ENCODE results near the gene UBQLN3. TPM values are rescaled to one million over a fixed set of nuclear protein-coding genes. Genes with fewer than 3 reads are reported as not detected.

Gene UBQLN3
- total RNA-seq (2022), result not detected in 2 replicates
- not detected for Bru-seq, nascent RNA
- percentile 29 among the genes with signal in this experiment for BruChase-seq, experiment 1, labeled RNA remaining after a 6-hour chase
- BruChase-seq, experiment 2, labeled RNA remaining after a 2-hour chase, result not detected
- long read RNA-seq, result 0 reads

DNA sequence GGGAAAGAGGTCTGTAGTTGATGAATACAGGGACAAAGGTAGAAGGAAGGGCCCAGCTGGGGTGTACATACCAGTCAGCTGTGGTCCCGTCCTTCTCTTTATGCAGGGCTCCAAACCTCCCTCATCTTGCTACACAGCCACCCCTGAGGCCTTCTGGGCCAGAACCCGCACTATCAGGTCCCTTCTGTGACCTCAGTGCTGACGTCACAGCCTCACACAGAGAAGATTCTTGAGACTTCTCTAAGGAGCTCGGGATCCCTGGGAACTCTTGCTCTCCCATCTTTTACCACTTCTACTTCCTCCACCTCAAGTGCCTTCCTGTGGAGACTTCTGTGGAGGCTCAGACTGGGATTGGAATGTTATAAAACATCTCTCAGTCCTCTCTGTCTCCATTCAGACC lies at the start of gene UBQLN3:
UBQLN3 (minus strand) TSS at position 155 of the 400 bp plus-strand sequence. CDS start 399 bp downstream, outside the sequence.
- Mint-ChIP-seq H3K36me3 (ENCODE audit: insufficient read depth, unreplicated experiment) (no peaks in the 10 kb centered on the region), H3K27ac (ENCODE audit: unreplicated experiment) (no peak within 1 kb of the TSS), H3K4me3 (ENCODE audit: low read depth, unreplicated experiment) (no peak within 1 kb of the TSS), H3K9me3 (ENCODE audit: low read depth, unreplicated experiment) (no peaks in the 10 kb centered on the region), H3K27me3 (ENCODE audit: unreplicated experiment) (peaks cover 90% of the 10 kb centered on the region), H3K4me1 (ENCODE audit: low read depth, unreplicated experiment) (no peaks in the 10 kb centered on the region)
- no TSS peak for BruUV-seq (replicated peaks)
- CTCF ChIA-PET, result no interaction called here
- TF ChIP-seq, protein P1, sequence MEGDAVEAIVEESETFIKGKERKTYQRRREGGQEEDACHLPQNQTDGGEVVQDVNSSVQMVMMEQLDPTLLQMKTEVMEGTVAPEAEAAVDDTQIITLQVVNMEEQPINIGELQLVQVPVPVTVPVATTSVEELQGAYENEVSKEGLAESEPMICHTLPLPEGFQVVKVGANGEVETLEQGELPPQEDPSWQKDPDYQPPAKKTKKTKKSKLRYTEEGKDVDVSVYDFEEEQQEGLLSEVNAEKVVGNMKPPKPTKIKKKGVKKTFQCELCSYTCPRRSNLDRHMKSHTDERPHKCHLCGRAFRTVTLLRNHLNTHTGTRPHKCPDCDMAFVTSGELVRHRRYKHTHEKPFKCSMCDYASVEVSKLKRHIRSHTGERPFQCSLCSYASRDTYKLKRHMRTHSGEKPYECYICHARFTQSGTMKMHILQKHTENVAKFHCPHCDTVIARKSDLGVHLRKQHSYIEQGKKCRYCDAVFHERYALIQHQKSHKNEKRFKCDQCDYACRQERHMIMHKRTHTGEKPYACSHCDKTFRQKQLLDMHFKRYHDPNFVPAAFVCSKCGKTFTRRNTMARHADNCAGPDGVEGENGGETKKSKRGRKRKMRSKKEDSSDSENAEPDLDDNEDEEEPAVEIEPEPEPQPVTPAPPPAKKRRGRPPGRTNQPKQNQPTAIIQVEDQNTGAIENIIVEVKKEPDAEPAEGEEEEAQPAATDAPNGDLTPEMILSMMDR (IDR thresholded peaks at IDR 0.05; ENCODE audit: unreplicated experiment), result no peak
- intact Hi-C loops (cut with micrococcal nuclease; ENCODE audit: unreplicated experiment), result no loop called here
- DNase-seq, result no peak

- Mint-ChIP-seq H3K27ac (ENCODE audit: unreplicated experiment) (no peak overlapping the region), H3K36me3 (ENCODE audit: insufficient read depth, unreplicated experiment) (no peaks in the 10 kb centered on the region), H3K4me3 (ENCODE audit: low read depth, unreplicated experiment) (no peak overlapping the region), H3K9me3 (ENCODE audit: low read depth, unreplicated experiment) (no peaks in the 10 kb centered on the region), H3K4me1 (ENCODE audit: low read depth, unreplicated experiment) (peaks cover 7% of the 10 kb centered on the region), H3K27me3 (ENCODE audit: unreplicated experiment) (peaks cover 32% of the 10 kb centered on the region)
- no TSS peak for BruUV-seq (replicated peaks)
- intact Hi-C loops (cut with micrococcal nuclease; ENCODE audit: unreplicated experiment), result no loop called here
- no peak for DNase-seq
- TF ChIP-seq, protein P1 (IDR thresholded peaks at IDR 0.05; ENCODE audit: unreplicated experiment), result no peak
- CTCF ChIA-PET, result no interaction called here
Measured at GRCh38 chr11:5557751-5558150, 48.0 kb upstream of the UBQLN3 start.

GRCh38 chr11:5556596-5557188 lies 46.9 kb upstream of the UBQLN3 start:
- Mint-ChIP-seq H3K9me3 (ENCODE audit: low read depth, unreplicated experiment) (no peaks in the 10 kb centered on the region), H3K4me1 (ENCODE audit: low read depth, unreplicated experiment) (peaks cover 7% of the 10 kb centered on the region), H3K27me3 (ENCODE audit: unreplicated experiment) (peaks cover 32% of the 10 kb centered on the region), H3K36me3 (ENCODE audit: insufficient read depth, unreplicated experiment) (no peaks in the 10 kb centered on the region), H3K27ac (ENCODE audit: unreplicated experiment) (no peak overlapping the region), H3K4me3 (ENCODE audit: low read depth, unreplicated experiment) (no peak overlapping the region)
- TF ChIP-seq, protein P1 (IDR thresholded peaks at IDR 0.05; ENCODE audit: unreplicated experiment), result no peak
- no peak for DNase-seq
- intact Hi-C loops (cut with micrococcal nuclease; ENCODE audit: unreplicated experiment), result no loop called here
- BruUV-seq (replicated peaks), result no TSS peak
- CTCF ChIA-PET, result no interaction called here

GRCh38 chr11:5553343-5553742 lies 43.6 kb upstream of the UBQLN3 start:
- Mint-ChIP-seq H3K36me3 (ENCODE audit: insufficient read depth, unreplicated experiment) (no peaks in the 10 kb centered on the region), H3K9me3 (ENCODE audit: low read depth, unreplicated experiment) (no peaks in the 10 kb centered on the region), H3K27me3 (ENCODE audit: unreplicated experiment) (peaks cover 32% of the 10 kb centered on the region), H3K4me1 (ENCODE audit: low read depth, unreplicated experiment) (peaks cover 7% of the 10 kb centered on the region), H3K27ac (ENCODE audit: unreplicated experiment) (no peak overlapping the region), H3K4me3 (ENCODE audit: low read depth, unreplicated experiment) (no peak overlapping the region)
- intact Hi-C loops (cut with micrococcal nuclease; ENCODE audit: unreplicated experiment), result loop anchor here (1.0 kb wide), 1 partner anchor 77 kb away; no protein-coding TSS in a partner anchor
- no TSS peak for BruUV-seq (replicated peaks)
- DNase-seq, result no peak
- TF ChIP-seq, protein P1 (IDR thresholded peaks at IDR 0.05; ENCODE audit: unreplicated experiment), result no peak
- CTCF ChIA-PET, result interaction anchor here (1.0 kb wide), 1 partner anchor 77 kb away, joined by 4 read pairs; no protein-coding TSS in a partner anchor

Measured in Calu3 (cell line).